Measurements from ENCODE around the gene MYL9. TPM values are rescaled to one million over a fixed set of nuclear protein-coding genes. Genes with fewer than 3 reads are reported as not detected.

Gene MYL9
- total RNA-seq, 1 experiment from 2014 or later = 25.0 TPM

DNA sequence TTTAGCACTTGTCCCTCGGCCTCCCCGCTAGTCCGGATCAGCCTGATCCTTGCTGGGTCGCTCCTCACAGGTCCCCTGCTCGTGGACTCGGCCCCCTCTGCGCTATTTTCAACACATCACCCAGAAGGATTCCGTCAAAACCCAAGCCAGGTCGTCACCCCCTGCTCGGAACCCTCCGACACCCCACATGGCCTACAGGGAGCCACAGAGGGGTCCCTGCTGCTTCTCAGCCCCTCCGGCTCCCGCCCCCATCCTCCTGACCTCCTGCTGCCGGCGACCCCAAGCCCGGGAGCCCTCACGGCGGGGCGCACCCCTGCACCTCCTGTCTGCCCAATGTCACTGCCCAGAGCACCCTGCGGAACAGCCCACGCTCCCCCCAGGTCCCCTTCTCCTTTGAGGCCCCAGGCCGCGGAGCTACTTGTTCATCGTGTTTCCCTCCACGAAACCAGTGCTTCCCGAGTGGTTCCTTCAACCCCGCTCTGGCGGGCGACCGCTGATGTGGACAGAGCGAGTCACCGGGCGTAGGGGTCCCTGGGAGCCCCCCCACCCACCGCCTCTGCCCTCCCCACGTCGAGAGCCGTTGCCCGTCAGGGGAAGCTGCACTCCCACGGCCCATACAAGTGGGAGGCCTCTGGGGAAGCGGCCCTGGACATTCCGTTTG is 638 bp upstream of the MYL9 start:
- peak; percentile 77 for DNase-seq

GRCh38 chr20:36541768-36542488 is 609 bp downstream of the MYL9 start:
- Histone ChIP-seq H3K27me3 (ENCODE audit: control insufficient read depth, insufficient read depth, low read length) (no peaks in the 10 kb centered on the region), H3K36me3 (replicated peaks; ENCODE audit: control insufficient read depth, insufficient read depth, low read length) (peaks cover 9% of the 10 kb centered on the region), H3K4me3 (ENCODE audit: insufficient read depth, low read depth, low read length) (peak overlapping the region; percentile 77)
- DNase-seq = peak; percentile 91

More for the DNA sequence above, 638 bp upstream of the MYL9 start:
- peak overlapping the region; percentile 77 for H3K4me3 ChIP-seq (ENCODE audit: insufficient read depth, low read depth, low read length)
- peaks cover 2% of the 10 kb centered on the region for H3K36me3 ChIP-seq (replicated peaks; ENCODE audit: control insufficient read depth, insufficient read depth, low read length)
- no peaks in the 10 kb centered on the region for H3K27me3 ChIP-seq (ENCODE audit: control insufficient read depth, insufficient read depth, low read length)

DNA sequence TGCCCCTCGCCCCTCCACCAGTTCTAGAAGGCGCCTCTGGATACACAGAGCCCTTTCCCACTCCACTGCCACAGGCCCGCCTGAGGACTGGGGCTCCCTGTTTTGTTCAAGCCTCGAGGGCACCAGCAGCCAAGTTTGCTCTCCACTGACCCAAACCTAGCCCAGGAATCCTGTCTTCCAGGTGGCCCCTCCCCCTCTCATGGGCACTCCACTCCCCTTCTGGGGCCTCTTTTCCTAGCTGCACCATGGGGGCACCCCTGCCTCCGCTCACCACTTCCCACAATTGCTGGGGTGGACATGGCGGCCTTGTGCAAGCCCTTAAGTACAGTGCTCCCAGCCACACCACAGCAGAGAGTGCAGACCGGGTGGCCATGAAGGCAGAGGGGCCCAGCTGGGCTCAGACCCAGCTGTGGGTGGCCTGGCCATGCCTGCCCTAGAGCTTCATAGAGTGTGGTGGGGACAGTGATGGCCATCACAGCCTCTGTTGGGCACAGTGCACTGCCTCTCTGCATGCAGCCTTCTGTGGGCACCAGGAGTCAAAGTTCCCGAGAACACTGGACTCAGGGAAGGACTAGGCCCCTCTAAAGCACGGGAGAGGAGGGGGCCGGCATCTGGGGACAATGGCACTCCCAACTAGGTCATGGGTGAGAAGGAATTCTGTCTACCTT is 1.3 kb downstream of the MYL9 start:
- Histone ChIP-seq H3K27me3 (ENCODE audit: control insufficient read depth, insufficient read depth, low read length) (no peaks in the 10 kb centered on the region), H3K36me3 (replicated peaks; ENCODE audit: control insufficient read depth, insufficient read depth, low read length) (peaks cover 14% of the 10 kb centered on the region), H3K4me3 (ENCODE audit: insufficient read depth, low read depth, low read length) (peak overlapping the region; percentile 77; the same call in 1 of the 2 replicates)
- DNase-seq = peak; percentile 31

GRCh38 chr20:36543184-36544133 is 2.1 kb downstream of the MYL9 start:
- no peak overlapping the region for H3K4me3 ChIP-seq (ENCODE audit: insufficient read depth, low read depth, low read length)
- peaks cover 14% of the 10 kb centered on the region for H3K36me3 ChIP-seq (replicated peaks; ENCODE audit: control insufficient read depth, insufficient read depth, low read length)
- no peaks in the 10 kb centered on the region for H3K27me3 ChIP-seq (ENCODE audit: control insufficient read depth, insufficient read depth, low read length)
- peak; percentile 32 for DNase-seq

DNA sequence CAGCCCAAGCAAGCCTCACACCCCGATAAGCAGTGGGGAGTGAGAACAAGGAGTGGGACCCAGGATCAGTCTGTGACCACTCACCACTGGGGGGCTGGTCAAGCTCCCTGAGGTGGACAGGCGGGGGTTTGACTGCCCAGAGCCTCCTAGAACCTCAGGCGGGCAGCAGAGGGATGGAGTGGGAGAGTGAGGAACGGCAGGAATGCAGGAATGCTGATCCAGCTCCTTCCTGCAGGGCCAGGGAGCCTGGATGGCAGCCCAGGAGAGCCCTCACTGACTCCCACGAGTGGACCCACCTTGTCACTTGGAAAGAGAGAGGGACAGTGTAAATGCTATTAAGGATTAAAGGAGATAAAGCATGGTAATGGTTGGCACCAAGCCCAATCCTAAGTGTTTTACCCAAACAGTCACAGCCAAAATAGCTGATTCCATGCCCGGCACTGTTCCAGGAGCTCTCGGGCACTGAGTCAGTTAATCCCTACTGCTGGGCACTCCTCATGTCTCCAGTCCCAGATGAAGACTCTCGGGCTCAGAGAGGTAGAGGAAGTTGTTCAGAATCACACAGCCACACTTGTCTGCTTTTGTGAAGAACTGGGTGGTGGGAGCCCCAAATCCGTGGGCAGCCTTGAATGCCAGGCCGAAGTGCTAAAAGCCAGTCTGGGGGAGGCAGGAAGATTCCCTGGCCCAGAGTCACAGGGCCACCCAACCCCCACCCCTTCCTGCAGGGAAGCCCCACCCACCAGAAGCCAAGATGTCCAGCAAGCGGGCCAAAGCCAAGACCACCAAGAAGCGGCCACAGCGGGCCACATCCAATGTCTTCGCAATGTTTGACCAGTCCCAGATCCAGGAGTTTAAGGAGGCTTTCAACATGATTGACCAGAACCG is 3.1 kb downstream of the MYL9 start:
- Histone ChIP-seq H3K36me3 (replicated peaks; ENCODE audit: control insufficient read depth, insufficient read depth, low read length) (peaks cover 18% of the 10 kb centered on the region), H3K4me3 (ENCODE audit: insufficient read depth, low read depth, low read length) (no peak overlapping the region), H3K27me3 (ENCODE audit: control insufficient read depth, insufficient read depth, low read length) (no peaks in the 10 kb centered on the region)
- peak; percentile 38 for DNase-seq

GRCh38 chr20:36546111-36546736 is 4.9 kb downstream of the MYL9 start:
- DNase-seq = no peak
- Histone ChIP-seq H3K27me3 (ENCODE audit: control insufficient read depth, insufficient read depth, low read length) (no peaks in the 10 kb centered on the region), H3K4me3 (ENCODE audit: insufficient read depth, low read depth, low read length) (no peak overlapping the region), H3K36me3 (replicated peaks; ENCODE audit: control insufficient read depth, insufficient read depth, low read length) (peaks cover 18% of the 10 kb centered on the region)

DNA sequence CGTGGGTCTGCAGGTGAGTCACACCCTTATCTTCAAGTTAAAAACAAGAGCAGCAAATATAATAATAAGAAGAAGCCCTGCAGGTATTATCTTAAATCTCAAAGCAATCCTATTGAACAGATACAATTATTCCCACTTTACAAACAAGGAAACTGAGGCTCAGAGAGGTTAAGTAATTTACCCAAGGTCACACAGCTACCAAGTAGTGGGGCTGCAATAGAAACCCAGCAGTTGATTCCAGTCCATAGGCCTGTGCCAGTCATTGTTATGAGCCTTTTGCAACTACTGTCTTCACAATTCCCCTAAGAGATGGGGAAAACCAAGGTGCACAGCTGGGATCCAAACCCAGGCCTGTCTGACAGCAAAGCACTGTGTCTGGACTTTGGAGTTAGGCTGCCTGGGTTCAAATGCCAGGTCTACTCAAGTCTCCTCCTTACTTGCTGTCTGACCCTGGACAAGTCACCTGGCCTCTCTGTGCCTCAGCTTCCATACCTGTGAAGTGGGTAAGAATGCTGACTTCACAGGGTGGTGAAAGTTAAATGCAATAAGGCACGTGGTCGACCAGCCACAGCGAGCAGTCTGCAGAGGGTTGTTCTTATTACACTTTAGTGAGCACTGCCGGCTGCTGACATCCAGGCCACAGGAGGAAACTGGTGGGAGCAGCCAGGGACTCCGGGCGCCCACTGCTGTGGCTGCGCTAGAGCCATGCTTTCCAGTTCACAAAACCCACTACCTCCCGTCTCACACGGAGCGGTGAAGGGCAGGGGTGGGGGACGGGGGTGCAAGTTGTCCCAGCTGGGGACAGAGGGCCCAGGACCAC is 6.1 kb downstream of the MYL9 start:
- Histone ChIP-seq H3K36me3 (replicated peaks; ENCODE audit: control insufficient read depth, insufficient read depth, low read length) (peaks cover 18% of the 10 kb centered on the region), H3K4me3 (ENCODE audit: insufficient read depth, low read depth, low read length) (no peak overlapping the region), H3K27me3 (ENCODE audit: control insufficient read depth, insufficient read depth, low read length) (no peaks in the 10 kb centered on the region)
- no peak for DNase-seq

DNA sequence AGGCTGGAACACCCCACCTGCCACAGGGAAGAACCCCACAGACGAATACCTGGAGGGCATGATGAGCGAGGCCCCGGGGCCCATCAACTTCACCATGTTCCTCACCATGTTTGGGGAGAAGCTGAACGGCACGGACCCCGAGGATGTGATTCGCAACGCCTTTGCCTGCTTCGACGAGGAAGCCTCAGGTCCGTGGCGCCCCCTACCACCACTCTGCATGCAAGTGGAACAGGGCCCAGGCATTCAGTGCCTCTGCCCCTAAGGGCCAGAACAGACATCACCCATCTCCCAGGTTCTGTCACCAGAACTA is 6.6 kb downstream of the MYL9 start:
- Histone ChIP-seq H3K27me3 (ENCODE audit: control insufficient read depth, insufficient read depth, low read length) (no peaks in the 10 kb centered on the region), H3K4me3 (ENCODE audit: insufficient read depth, low read depth, low read length) (no peak overlapping the region), H3K36me3 (replicated peaks; ENCODE audit: control insufficient read depth, insufficient read depth, low read length) (peaks cover 18% of the 10 kb centered on the region)
- DNase-seq = peak; percentile 85

GRCh38 chr20:36548704-36549627 is 7.6 kb downstream of the MYL9 start:
- H3K36me3 ChIP-seq (replicated peaks; ENCODE audit: control insufficient read depth, insufficient read depth, low read length) = peaks cover 18% of the 10 kb centered on the region
- peak; percentile 35 for DNase-seq
- no peak overlapping the region for H3K4me3 ChIP-seq (ENCODE audit: insufficient read depth, low read depth, low read length)
- no peaks in the 10 kb centered on the region for H3K27me3 ChIP-seq (ENCODE audit: control insufficient read depth, insufficient read depth, low read length)

DNA sequence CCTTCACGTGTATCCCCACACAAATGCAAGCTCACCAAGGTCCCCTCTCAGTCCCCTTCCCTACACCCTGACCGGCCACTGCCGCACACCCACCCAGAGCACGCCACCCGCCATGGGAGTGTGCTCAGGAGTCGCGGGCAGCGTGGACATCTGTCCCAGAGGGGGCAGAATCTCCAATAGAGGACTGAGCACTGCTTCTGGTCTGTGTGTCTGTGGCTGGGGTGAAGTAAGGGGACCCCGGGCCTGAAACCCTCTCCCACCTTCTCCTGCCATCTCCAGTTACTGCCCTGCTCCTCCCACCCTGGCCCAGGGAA is 8.3 kb downstream of the MYL9 start:
- no peak for DNase-seq
- no peaks in the 10 kb centered on the region for H3K27me3 ChIP-seq (ENCODE audit: control insufficient read depth, insufficient read depth, low read length)

GRCh38 chr20:36549942-36550789 is 8.8 kb downstream of the MYL9 start:
- Histone ChIP-seq H3K4me3 (ENCODE audit: insufficient read depth, low read depth, low read length) (no peak overlapping the region), H3K27me3 (ENCODE audit: control insufficient read depth, insufficient read depth, low read length) (no peaks in the 10 kb centered on the region)

More for the DNA sequence above, 8.3 kb downstream of the MYL9 start:
- Histone ChIP-seq H3K36me3 (replicated peaks; ENCODE audit: control insufficient read depth, insufficient read depth, low read length) (peaks cover 18% of the 10 kb centered on the region), H3K4me3 (ENCODE audit: insufficient read depth, low read depth, low read length) (no peak overlapping the region)

More at GRCh38 chr20:36549942-36550789, 8.8 kb downstream of the MYL9 start:
- peak; percentile 48 for DNase-seq
- peaks cover 16% of the 10 kb centered on the region for H3K36me3 ChIP-seq (replicated peaks; ENCODE audit: control insufficient read depth, insufficient read depth, low read length)

All from H7 (cell line).